DMS 273 (cell line): Measurements from ENCODE around the gene ZNF343.
"Not testable (repeated sequence)": the region's sequence is repeated elsewhere in the genome, so short reads cannot be mapped to it uniquely, and the experiment has no call there.

Source experiments
- DNase-seq: peaks from one replicate; lab custom pipeline; 2025; ENCODE audit not compliant: unreplicated experiment; lab: John Stamatoyannopoulos, UW

ZNF343 gene

GRCh38 chr20:2521369-2522305 is 12.9 kb upstream of the ZNF343 start:
- peak; percentile 78 for DNase-seq

- DNase-seq = no peak
Observed at GRCh38 chr20:2520617-2521016, 11.9 kb upstream of the ZNF343 start.

GRCh38 chr20:2519115-2519809 is 10.5 kb upstream of the ZNF343 start:
- no peak for DNase-seq

- no peak for DNase-seq
Observed at GRCh38 chr20:2518558-2518957, 9.8 kb upstream of the ZNF343 start.

GRCh38 chr20:2518096-2518495 is 9.4 kb upstream of the ZNF343 start:
- no peak for DNase-seq

GRCh38 chr20:2516399-2516798 is 7.7 kb upstream of the ZNF343 start:
- DNase-seq = no peak

GRCh38 chr20:2515203-2515602 is 6.5 kb upstream of the ZNF343 start:
- DNase-seq = no peak

GRCh38 chr20:2509794-2510193 is 1.1 kb upstream of the ZNF343 start:
- DNase-seq = no peak

GRCh38 chr20:2509468-2509781 is 710 bp upstream of the ZNF343 start:
- no peak for DNase-seq

- DNase-seq = peak; percentile 73
Observed at GRCh38 chr20:2507875-2508630, 662 bp downstream of the ZNF343 start.

GRCh38 chr20:2507464-2507863 is 1.3 kb downstream of the ZNF343 start:
- peak; percentile 53 for DNase-seq

- DNase-seq = not testable (repeated sequence)
Observed at GRCh38 chr20:2506426-2506825, 2.3 kb downstream of the ZNF343 start.

- not testable (repeated sequence) for DNase-seq
Observed at GRCh38 chr20:2504803-2505202, 3.9 kb downstream of the ZNF343 start.

- DNase-seq = not testable (repeated sequence)
Observed at GRCh38 chr20:2502808-2503384, 5.8 kb downstream of the ZNF343 start.

- no peak for DNase-seq
Observed at GRCh38 chr20:2485661-2486060, 23.1 kb downstream of the ZNF343 start.

- no peak for DNase-seq
Observed at GRCh38 chr20:2485080-2485479, 23.6 kb downstream of the ZNF343 start.

GRCh38 chr20:2483504-2483903 is 25.2 kb downstream of the ZNF343 start:
- no peak for DNase-seq

GRCh38 chr20:2480381-2480780 is 28.3 kb downstream of the ZNF343 start:
- DNase-seq = no peak

- peak; percentile 10 for DNase-seq
Observed at GRCh38 chr20:2476742-2477615, 31.7 kb downstream of the ZNF343 start.
